NCI-H1436 treated with DMSO at 0.1 percent for 48 hours (cell line): ENCODE results near the gene FUT3.

Experiments used
- DNase-seq: peaks from one replicate; lab custom pipeline; 2025; lab: John Stamatoyannopoulos, UW

FUT3 gene

GRCh38 chr19:5823579-5824281, 27.5 kb downstream of the FUT3 start:
- DNase-seq: no peak

- no peak for DNase-seq
Measured at GRCh38 chr19:5822181-5822844, 28.9 kb downstream of the FUT3 start.

GRCh38 chr19:5821521-5822180, 29.6 kb downstream of the FUT3 start:
- DNase-seq: no peak

GRCh38 chr19:5820785-5821184, 30.5 kb downstream of the FUT3 start:
- no peak for DNase-seq

GRCh38 chr19:5818594-5818993, 32.7 kb downstream of the FUT3 start:
- no peak for DNase-seq

- DNase-seq: no peak
Measured at GRCh38 chr19:5817218-5817617, 34.0 kb downstream of the FUT3 start.

GRCh38 chr19:5814852-5815246, 36.4 kb downstream of the FUT3 start:
- DNase-seq: no peak

GRCh38 chr19:5814123-5814851, 37.0 kb downstream of the FUT3 start:
- DNase-seq: no peak

GRCh38 chr19:5811117-5811516, 40.1 kb downstream of the FUT3 start:
- no peak for DNase-seq

- DNase-seq: no peak
Measured at GRCh38 chr19:5809469-5809868, 41.8 kb downstream of the FUT3 start.

GRCh38 chr19:5809053-5809452, 42.2 kb downstream of the FUT3 start:
- no peak for DNase-seq

- no peak for DNase-seq
Measured at GRCh38 chr19:5808120-5808816, 43.0 kb downstream of the FUT3 start.

- no peak for DNase-seq
Measured at GRCh38 chr19:5806905-5807304, 44.3 kb downstream of the FUT3 start.

GRCh38 chr19:5806133-5806489, 45.1 kb downstream of the FUT3 start:
- no peak for DNase-seq

GRCh38 chr19:5805462-5806132, 45.7 kb downstream of the FUT3 start:
- DNase-seq: peak; percentile 28

GRCh38 chr19:5804516-5805461, 46.5 kb downstream of the FUT3 start, which contains the start of gene NRTN:
NRTN (plus strand) TSS chr19:5805067; CDS start chr19:5824166, 19,099 bp downstream.
- DNase-seq: no peak

GRCh38 chr19:5803752-5804515, 47.3 kb downstream of the FUT3 start:
- DNase-seq: peak; percentile 67

- no peak for DNase-seq
Measured at GRCh38 chr19:5803441-5803751, 47.9 kb downstream of the FUT3 start.

- DNase-seq: no peak
Measured at GRCh38 chr19:5801796-5802619, 49.2 kb downstream of the FUT3 start.
